ENCODE data around the gene NECTIN1.

DNA sequence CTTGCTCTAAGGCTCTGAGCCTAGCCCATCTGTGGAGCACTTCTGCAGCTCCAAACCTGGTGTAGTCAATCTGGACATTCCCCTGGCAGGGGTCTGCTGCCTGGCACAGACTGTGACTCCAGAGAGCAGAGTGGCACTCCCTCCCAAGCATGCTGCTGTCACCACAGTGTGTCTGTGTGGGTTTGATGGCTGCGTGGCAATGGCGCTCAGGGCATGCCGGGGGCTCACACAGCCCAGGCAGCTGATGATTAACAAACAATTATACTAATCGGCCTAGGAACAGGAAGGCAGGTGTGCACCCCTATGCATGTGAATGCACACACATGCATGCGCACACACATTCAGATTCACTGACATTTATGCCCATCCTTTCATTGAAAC lies 9.0 kb upstream of the NECTIN1 start:
- TF ChIP-seq, protein P1, sequence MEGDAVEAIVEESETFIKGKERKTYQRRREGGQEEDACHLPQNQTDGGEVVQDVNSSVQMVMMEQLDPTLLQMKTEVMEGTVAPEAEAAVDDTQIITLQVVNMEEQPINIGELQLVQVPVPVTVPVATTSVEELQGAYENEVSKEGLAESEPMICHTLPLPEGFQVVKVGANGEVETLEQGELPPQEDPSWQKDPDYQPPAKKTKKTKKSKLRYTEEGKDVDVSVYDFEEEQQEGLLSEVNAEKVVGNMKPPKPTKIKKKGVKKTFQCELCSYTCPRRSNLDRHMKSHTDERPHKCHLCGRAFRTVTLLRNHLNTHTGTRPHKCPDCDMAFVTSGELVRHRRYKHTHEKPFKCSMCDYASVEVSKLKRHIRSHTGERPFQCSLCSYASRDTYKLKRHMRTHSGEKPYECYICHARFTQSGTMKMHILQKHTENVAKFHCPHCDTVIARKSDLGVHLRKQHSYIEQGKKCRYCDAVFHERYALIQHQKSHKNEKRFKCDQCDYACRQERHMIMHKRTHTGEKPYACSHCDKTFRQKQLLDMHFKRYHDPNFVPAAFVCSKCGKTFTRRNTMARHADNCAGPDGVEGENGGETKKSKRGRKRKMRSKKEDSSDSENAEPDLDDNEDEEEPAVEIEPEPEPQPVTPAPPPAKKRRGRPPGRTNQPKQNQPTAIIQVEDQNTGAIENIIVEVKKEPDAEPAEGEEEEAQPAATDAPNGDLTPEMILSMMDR (IDR thresholded peaks at IDR 0.05; ENCODE audit: low read depth, low read length) = no peak
- no peak for TF ChIP-seq EZH2phosphoT487 (IDR thresholded peaks at IDR 0.05; ENCODE audit: low read depth)
